Ovary (tissue), 9 donors: ENCODE measurements around the gene SLIT3. TPM values are rescaled to one million over a fixed set of nuclear protein-coding genes. Genes with fewer than 3 reads are reported as not detected.

Experiments used
- DNase-seq, 5 donors: peaks; one replicate each; pipeline ENCODE4 v3.0.0-alpha.2; 2019 to 2020
- H3K27ac ChIP-seq, 2 donors: fragments of 200-600 bp; one replicate each; pipeline versions ENCODE4 v1.5.1 to v1.8.0; 2019 to 2022
- H3K27me3 ChIP-seq: fragments of 200-600 bp; one replicate; pipeline ENCODE4 v1.8.0; 2022
- H3K36me3 ChIP-seq: fragments of 200-600 bp; sonication (generic); one replicate; pipeline ENCODE4 v1.5.1; 2019
- H3K4me1 ChIP-seq: one replicate; pipeline ENCODE4 v1.8.1; 2013; ENCODE audit warnings: mild to moderate bottlenecking, moderate library complexity; ENCODE audit not compliant: insufficient read depth
- H3K4me3 ChIP-seq: fragments of 200-600 bp; sonication (generic); one replicate; pipeline ENCODE4 v1.5.1; 2017
- H3K9me3 ChIP-seq, 2 donors: fragments of 200-600 bp in 1 of 2; sonication (generic) in 1 of 2; one replicate each; pipeline versions ENCODE4 v1.5.1 to v1.8.1; 2013 to 2019; ENCODE audit warnings: mild to moderate bottlenecking in 1 of 2, moderate library complexity in 1 of 2
- CTCF ChIP-seq, 3 donors: fragments of 450-650 bp in 2 of 3; fragments of 200-600 bp in 1 of 3; IDR thresholded peaks; one replicate each; pipeline versions ENCODE4 v1.5.1 to v1.8.0; 2016 to 2022; ENCODE audit warnings: antibody characterized with exemption in 3 of 3, mild to moderate bottlenecking in 1 of 3
- EP300 ChIP-seq: sonication (generic); formaldehyde crosslinking; IDR thresholded peaks from one replicate; pipeline ENCODE4 v1.6.1; 2017; ENCODE audit warnings: antibody characterized with exemption
- POLR2A ChIP-seq: fragments of 450-650 bp; IDR thresholded peaks from one replicate; pipeline ENCODE4 v1.6.1; 2017; ENCODE audit warnings: antibody characterized with exemption, mild to moderate bottlenecking, moderate library complexity
- WGBS, 3 donors: extraction: QIAGEN DNeasy Blood & Tissue Kit in 1 of 3; methylation state at CpG; one replicate each; pipeline versions ENCODE4 v1.1.5 to v1.1.7; 2013 to 2017; 5-methylcytosine and 5-hydroxymethylcytosine counted together
- intact Hi-C, 4 donors: fragments of 100-400 bp; cut with DNase I; formaldehyde crosslinking; loops; one replicate each; pipeline versions ENCODE4 v1.11.0 to v1.15.1; 2022 to 2023
- polyA plus RNA-seq, 2 donors: library from polyadenylated mRNA; stranded (reverse); fragments of 200-250 nt in 1 of 2; fragments of 350-450 nt in 1 of 2; fragmentation: Illumina TruSeq in 1 of 2; extraction: RNeasy Lipid Tissue Mini Kit (QIAGEN cat#74804) in 1 of 2; gene quantifications; one replicate each; pipeline ENCODE4 v1.2.3, GENCODE V29; 2013 to 2014
- total RNA-seq, 7 donors: library from RNA; depleted of rRNA in 2 of 7; stranded (reverse); fragments of >200 nt in 2 of 7; fragmentation: NEBNext Ultra II Directional in 3 of 7; extraction: Animal tissue kit (Norgen Biotek cat#: 25700) in 3 of 7; gene quantifications; one replicate each; pipeline versions ENCODE4 v1.1.0 to v1.2.4, GENCODE V29; 2016 to 2023
- donor health status: DM: no; HTN: no; CAD: no; lungs with moderate emphysema.
- donor health status: DM: no; HTN: no; CAD: no.
- donor health status: Bipolar disorder and iron deficiency.
- donor health status: DM: yes; HTN: yes; CAD: no.
- donor health status: DM: no; HTN: no; CAD: no.
- donor health status: DM: yes; HTN: yes; CAD: no.

SLIT3 gene
- total and polyA plus RNA-seq, 9 donors = 10.3 to 106 (median 24.4) TPM

DNA sequence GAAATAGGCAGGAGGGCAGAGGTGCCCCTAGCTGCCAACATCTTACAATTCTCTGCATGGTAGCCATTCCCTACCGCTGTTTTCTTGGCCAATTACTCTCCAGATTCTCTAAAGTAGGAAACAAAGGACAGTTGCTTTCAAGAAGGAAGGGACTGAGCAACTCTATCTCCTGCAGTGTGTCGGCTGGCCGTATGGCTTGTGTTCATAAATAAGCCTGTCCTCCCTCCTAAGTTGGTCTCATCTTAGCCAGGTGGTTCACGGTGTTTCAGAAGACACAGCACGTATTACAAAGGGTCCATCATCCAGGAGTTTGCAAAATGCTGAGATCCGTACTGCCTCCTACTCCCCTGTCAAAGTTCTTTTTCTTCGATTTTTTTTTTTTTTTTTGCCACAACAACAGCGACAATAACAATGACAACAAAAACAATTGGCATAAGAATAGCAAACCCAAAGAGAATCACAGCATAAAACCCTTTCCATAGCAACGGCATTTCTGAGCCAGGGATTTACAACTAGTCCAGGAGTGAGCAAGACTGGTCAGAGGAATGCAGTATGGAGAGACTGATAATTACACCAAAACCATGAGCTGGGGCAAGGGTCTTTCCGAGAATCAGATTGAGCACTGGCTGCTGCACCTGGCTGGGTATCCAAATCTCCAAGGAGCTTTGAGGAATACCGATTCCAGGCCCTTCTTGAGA lies 212.8 kb downstream of the SLIT3 start:
- Histone ChIP-seq H3K9me3 (no peaks in the 10 kb centered on the region), H3K36me3 (no peaks in the 10 kb centered on the region), H3K4me3 (no peak overlapping the region), H3K4me1 (no peaks in the 10 kb centered on the region), H3K27me3 (no peaks in the 10 kb centered on the region), H3K27ac (no peak overlapping the region)
- intact Hi-C loops = no loop called here
- 69 to 73% (median 71%) methylated on average over 11 of the region's 11 CpGs for WGBS, 3 donors
- TF ChIP-seq EP300 (no peak), POLR2A (no peak), CTCF (IDR thresholded peaks at IDR 0.05) (no peak)
- no peak for DNase-seq

DNA sequence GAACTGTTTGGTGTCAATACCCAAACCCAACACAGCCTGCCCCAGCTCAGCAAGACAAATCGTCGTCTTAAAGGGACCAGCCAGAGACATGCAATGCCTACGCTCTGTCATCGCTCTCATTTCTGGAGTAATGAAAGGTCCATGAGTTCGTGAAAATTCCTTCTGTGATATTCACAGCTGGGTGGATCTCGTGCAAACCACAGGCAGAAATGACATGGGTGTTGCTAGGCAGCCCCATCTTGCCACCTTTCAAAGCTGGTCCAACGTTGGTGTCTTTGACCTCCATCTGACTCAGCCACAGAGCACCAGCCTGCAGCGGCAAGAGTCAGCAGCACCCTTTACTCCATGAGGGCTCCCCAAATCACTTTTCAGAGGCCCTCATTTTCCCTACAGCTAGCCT lies 215.3 kb downstream of the SLIT3 start:
- 77 to 80% (median 78%) methylated on average over 8 of the region's 8 CpGs for WGBS, 3 donors
- intact Hi-C loops = no loop called here
- no peaks in the 10 kb centered on the region for H3K9me3 ChIP-seq

GRCh38 chr5:169085212-169085611 lies 215.7 kb downstream of the SLIT3 start:
- 65 to 76% (median 67%) methylated on average over 4 of the region's 4 CpGs for WGBS, 3 donors
- no peaks in the 10 kb centered on the region for H3K36me3 ChIP-seq
- H3K9me3 ChIP-seq = no peaks in the 10 kb centered on the region
- no peaks in the 10 kb centered on the region for H3K27me3 ChIP-seq
- no peak overlapping the region for H3K27ac ChIP-seq
- TF ChIP-seq CTCF (IDR thresholded peaks at IDR 0.05) (no peak), EP300 (no peak), POLR2A (no peak)
- intact Hi-C loops = no loop called here
- no peaks in the 10 kb centered on the region for H3K4me1 ChIP-seq
- H3K4me3 ChIP-seq = no peak overlapping the region
- DNase-seq = no peak

More for the DNA sequence above, 215.3 kb downstream of the SLIT3 start:
- H3K27ac ChIP-seq = no peak overlapping the region
- TF ChIP-seq EP300 (no peak), CTCF (IDR thresholded peaks at IDR 0.05) (no peak), POLR2A (no peak)
- no peaks in the 10 kb centered on the region for H3K27me3 ChIP-seq
- DNase-seq = no peak
- H3K4me1 ChIP-seq = no peaks in the 10 kb centered on the region
- H3K4me3 ChIP-seq = no peak overlapping the region
- no peaks in the 10 kb centered on the region for H3K36me3 ChIP-seq

DNA sequence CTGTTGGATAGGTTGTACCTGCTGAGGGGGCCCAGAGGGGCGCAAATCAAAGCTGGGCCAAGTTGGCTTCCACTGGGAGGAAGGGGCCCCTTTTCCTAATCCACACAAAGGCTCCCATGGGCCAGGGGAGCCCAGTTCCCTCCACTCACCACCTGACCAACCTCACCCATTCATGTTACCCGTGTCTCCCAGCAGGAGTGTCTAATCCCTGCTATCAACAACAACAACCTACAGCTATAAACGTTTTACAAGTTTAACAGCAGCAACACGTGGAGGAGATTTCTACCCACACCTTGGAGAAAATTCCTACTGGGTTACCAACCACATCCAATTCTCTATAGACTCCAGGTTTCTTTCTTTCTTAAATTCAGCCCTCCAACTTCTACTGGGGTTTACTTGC lies 216.2 kb downstream of the SLIT3 start:
- Histone ChIP-seq H3K27me3 (no peaks in the 10 kb centered on the region), H3K4me1 (no peaks in the 10 kb centered on the region), H3K36me3 (no peaks in the 10 kb centered on the region), H3K9me3 (no peaks in the 10 kb centered on the region), H3K27ac (no peak overlapping the region), H3K4me3 (no peak overlapping the region)
- WGBS, 3 donors = 56 to 73% (median 63%) methylated on average over 4 of the region's 4 CpGs
- no peak for TF ChIP-seq CTCF (IDR thresholded peaks at IDR 0.05)
- TF ChIP-seq POLR2A = no peak
- TF ChIP-seq EP300 = no peak
- intact Hi-C loops = no loop called here
- no peak for DNase-seq
